NCI-H2081 treated with DMSO at 0.1 percent for 48 hours (cell line): ENCODE data around the gene OR14I1.
"Not testable (repeated sequence)": the region's sequence is repeated elsewhere in the genome, so short reads cannot be mapped to it uniquely, and the experiment has no call there.

ENCODE experiments used
- DNase-seq: peaks from one replicate; lab custom pipeline; 2025; lab: John Stamatoyannopoulos, UW

The OR14I1 gene

GRCh38 chr1:248688527-248689298, 13.9 kb downstream of the OR14I1 start:
- DNase-seq = no peak

GRCh38 chr1:248686815-248687214, 15.8 kb downstream of the OR14I1 start:
- DNase-seq = no peak

DNA sequence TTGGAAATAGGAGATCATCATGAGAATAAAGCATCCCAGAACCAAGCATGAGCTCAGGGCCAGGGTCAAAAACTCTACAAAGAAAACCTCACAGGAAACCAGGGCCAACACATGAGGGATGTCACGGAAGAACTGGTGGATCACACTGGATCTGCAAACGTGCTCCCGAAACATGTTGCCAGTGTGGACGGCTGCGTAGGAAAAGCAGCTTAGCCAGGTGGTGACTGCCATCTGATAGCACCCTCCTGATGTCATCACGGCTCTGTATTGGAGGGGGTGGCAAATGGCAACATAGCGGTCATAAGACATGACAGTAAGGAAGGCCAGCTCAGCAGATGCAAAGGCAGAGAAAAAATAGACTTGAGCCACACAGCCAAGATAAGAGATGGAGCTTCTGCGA, 20.9 kb downstream of the OR14I1 start:
- DNase-seq = no peak

GRCh38 chr1:248670003-248670402, 32.6 kb downstream of the OR14I1 start:
- no peak for DNase-seq

DNA sequence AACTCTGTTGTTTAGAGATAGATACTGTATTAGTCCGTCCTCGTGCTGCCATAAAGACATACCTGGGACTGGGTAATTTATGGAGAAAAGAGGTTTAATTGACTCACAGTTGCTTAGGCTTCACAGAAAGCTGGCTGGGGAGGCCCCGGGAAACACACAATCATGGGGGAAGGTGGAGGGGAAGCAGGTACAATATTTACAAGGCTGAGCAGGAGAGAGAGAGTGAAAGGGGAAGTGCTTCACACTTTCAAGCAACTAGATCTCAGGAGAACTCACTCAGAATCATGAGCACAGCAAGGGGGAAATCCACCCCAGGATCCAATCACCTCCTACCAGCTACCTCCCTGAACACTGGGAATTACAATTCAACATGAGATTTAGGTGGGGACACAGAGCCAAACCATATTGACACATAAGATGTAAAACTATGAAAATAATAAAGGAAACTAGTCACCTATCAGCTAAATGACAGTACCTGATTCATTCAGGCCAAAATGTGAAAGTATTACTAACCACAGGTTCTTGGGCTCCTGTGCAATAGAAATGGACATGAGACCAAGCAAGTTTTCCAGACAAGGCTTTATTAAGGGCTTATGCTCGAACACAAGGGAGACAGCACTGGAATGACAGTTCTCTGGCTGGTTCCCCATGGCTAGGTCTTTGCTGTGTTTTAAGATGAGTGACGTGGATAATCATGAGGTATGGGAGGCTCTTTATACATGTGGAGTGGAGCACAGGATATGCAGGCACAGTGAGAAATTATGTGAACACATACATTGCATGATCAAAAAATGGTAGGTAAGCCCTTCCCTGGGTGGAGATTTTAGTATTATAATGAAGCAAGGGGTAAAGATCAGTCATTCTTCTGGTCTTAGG, 38.9 kb downstream of the OR14I1 start:
- not testable (repeated sequence) for DNase-seq

- not testable (repeated sequence) for DNase-seq
These were observed 45.8 kb downstream of the OR14I1 start for GRCh38 chr1:248656797-248657196.

- DNase-seq = not testable (repeated sequence)
These were observed 47.2 kb downstream of the OR14I1 start, which contains the start of gene OR2T27 for GRCh38 chr1:248655354-248655753. OR2T27 (minus strand) TSS chr1:248655528; CDS start chr1:248650884, 4,644 bp downstream.
